NCI-H2196 treated with DMSO at 0.1 percent for 48 hours (cell line): ENCODE data around the gene OLFML1.

Experiments used
- DNase-seq: peaks from one replicate; lab custom pipeline; 2025; ENCODE audit not compliant: unreplicated experiment; lab: John Stamatoyannopoulos, UW

Gene OLFML1

DNA sequence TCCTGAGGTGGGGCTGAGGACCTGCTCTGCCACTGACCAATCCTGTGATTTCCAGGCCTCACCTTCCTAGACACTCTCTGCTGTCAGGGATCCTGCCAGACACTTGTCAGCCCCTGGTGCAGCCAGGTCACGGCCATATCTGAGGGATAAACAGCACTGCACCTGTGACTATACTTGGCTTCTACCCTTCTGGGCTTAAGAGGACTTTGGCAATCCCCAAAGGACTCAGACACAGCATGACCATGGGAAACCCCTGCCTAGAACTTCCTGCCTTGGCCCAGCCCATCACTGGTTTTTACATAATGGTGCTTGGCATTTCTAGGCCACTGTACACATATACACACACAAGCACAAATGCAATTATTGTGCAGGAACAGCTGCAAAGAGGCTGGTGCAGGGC lies 11.6 kb upstream of the OLFML1 start:
- DNase-seq, result no peak

DNA sequence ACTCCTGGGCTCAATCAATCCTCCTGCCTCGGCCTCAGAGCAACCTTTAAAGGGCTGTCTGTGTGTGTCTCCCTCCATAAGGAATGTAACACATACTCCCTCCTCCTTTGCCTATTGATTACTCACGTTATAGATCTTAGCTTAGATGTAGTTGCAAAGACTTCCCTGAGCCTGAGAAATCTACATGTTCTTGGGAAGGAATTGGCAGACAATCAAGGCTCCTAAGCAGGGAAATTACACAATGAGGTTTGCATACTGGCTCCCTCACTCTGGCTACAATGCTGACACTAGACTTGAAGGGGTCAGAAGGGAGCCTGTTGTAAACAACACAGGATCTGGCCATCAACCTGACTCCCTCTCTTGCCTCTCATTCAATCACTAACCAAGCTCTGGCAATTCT lies 5.2 kb upstream of the OLFML1 start:
- no peak for DNase-seq

DNA sequence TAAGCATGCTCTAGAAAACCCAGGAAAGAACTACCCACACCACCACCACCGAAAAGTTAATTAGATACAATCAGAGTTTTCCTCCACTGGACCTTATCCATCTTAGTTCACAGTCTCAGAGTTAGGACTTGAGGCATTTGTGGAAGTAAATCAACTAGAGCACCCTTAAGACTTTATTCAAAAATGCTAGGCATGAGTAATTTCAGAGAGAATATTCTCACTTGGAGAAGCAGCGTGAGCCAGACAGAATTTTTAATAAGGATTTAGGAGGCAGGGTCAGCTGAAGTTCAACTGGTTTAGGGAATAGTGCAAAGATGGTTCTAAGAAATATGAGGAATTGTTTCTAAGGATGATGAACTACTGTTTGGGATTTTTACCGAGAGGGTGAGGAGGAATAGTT lies 1.2 kb upstream of the OLFML1 start:
- DNase-seq, result no peak

DNA sequence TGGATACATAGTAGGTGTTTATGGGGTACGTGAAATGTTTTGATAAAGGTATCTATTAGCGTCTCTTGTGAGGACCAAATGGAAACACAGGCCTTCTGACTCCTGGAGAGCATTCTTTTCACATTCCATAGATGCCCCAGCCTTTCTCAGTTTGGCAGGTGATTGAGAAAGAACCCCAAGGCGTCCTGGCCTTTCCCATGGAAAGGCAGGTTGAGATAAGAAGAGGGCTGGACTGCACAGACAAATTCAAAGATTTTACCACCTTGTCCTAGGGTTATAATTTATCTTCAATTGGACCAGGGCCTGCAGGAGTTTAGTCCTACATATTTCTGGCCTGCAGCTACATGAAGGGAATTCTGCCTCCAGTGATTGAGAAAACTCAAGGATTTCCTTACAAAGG lies 661 bp upstream of the OLFML1 start:
- DNase-seq, result no peak

DNA sequence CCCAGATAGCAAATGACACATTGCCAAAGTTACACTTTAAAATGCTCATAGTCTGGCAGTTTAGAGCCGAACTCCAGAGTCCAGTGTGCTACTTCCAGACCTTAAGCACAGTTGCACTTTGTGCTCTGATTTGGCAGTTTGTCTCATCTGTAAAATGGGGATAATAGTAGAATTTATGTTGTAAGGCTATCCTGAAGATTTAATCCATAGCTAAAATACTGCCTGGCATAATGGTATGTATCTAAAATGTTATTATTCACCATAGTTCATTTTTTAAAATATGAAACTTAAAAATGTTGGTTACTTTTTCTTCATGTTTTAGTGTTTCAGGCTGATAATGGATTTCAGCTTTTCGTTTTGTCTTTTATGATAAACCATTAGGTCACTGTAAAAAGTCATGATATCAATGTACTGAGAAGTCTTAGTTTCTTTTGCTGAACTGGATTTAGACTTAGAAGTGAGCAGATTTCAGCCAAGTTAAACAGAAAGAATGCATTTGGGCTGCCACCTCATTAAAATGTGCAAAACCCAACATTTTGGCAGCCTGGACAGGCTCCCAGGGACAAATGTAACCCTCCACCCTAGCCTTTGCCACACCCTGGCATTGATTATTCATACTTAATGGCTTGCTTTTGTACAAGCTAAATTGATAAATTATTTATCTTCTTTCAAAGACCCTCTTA lies 933 bp downstream of the OLFML1 start:
- no peak for DNase-seq

DNA sequence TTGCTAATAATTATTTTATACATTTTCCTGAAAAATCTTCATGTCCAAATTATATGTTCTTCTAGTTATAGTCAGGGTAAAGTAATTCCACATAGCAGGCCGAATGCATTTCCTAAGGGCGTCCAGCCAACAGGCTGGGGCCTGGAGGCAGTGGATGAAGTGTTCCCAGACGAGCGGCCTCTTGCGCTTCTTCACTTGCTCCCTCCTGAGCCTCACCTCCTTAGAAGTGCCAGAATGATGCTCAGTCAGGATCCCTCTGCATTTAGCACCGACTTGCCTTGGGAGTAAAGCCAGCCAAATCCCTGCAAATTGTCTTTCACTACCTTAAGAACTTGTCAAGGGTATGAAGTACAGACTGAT lies 1.5 kb downstream of the OLFML1 start:
- DNase-seq, result no peak

DNA sequence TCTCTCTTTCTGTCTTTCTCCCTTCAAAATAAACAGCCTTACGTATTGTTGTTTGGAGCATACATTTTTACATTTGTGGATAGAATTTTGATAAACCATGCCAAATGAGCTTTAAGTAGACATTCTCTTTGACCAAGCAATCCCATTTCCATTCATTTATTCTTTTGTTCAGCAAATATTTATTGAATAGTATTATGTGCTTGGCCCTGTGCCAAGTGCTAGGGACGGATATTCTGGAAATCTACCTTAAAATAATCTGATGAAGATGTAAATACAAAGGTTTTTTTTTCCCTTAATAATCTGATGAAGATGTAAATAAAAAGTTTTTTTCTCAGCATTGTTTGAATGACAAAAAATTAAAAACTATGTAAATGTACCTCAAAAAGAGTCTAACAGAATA lies 2.1 kb downstream of the OLFML1 start:
- no peak for DNase-seq

DNA sequence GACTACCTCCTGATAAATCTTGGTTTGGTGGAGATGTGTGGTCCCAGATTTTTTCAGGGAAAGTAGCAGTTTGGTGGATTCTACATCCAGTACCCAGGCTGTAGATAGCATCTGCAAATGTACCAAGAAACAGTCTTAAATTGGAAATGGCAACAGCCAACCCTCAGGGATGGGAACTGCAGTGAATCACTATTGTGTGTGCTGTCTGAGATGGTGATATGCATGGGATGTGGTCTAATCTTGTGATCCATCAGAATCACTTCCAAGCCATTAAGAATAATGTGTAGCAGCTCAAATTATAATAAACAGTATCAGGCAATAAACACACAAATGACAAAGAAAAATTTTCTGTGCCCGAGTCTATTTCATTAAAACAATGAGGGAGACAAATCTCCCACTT lies 3.4 kb downstream of the OLFML1 start:
- no peak for DNase-seq

DNA sequence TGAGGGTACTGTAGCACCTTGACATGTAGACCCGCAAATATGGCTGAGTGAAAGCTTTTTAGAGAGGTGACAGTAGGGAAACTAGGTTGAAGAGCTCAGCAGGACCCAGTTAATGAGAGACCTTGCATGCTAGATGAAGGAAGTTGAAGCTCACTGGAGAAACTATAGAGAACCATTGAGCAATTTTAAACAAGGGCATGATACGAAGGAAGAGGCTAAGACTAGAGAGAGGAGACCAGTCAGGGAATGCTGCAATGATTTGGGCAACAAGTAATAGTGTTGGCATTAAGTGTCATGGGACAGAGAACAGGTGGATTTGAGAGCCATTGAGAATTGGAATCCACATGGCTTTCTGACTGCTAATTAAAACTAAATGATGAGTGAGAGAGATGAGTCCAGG lies 4.1 kb downstream of the OLFML1 start:
- no peak for DNase-seq

DNA sequence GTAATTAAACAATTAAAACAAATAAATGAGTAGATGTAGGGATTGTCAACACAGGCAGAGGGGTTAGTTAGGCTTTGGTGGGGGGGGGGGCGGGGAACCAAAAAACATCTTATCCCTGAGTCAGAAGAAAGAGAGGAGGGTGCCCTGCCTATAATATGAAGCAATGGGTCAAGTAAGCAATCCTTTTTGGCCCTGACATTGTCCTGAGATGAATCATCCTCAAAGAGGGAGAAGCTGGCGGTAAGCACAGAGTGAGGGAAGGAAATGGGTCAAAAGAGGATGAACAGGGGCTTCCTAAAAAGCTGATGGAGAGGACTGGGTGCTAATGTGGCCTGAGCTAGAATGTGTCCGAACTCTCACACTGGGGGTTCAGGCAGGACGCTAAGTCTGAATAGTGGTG lies 4.7 kb downstream of the OLFML1 start:
- no peak for DNase-seq

DNA sequence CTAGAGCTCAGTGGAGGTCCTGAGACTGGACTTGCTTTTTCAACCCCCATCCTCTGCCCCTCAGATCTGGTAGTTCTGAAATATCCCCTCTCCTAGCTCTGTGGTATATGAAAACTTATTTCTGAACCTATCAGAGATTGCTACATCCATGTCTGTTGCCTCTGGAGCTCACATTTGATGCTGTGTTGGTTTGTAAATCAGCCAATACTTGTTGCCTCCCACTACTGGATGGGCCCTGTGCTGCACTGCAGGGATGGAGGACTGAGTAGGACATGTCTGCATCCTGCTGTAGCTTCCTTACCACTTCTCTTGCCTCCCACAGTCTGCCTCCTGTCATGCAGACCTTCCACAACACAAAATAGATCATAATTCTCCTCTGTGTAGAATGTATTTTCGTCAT lies 5.2 kb downstream of the OLFML1 start:
- no peak for DNase-seq

DNA sequence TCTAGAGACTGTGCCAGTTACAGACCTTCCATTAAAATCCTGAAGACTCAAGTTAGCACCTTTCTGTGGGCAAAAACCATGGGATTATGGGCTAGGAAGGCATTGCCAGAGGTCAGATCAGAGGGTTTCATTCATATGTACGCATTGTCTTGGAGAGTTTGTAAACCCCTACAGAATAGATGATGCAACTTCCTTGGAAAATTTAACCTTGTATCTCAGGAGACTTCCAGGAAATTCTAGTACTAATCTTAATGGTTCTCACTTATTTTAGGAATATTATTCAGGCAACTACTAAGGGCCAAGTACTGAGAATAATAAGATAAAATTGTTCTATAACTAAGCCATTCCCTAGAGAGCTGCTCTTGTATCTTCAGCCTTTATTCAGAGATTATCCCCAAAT lies 6.9 kb downstream of the OLFML1 start:
- DNase-seq, result no peak

DNA sequence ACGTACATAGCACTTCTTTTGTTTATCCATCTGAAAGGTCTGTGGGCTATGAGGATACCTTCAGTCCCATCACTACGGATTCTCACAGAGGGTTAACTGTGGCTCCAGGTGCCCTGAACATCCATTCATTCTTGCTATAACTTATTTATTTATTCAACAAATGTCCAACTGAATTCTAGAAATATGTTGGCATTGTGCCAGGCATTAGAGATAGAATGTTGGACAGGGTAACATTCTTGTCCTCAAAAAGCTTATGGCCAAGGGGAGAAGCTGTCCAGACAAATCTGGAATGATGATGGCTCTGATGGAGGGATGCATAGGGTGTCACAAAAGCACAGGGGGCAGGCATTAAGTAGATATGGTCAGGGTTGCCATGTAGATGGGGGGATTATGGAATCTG lies 8.4 kb downstream of the OLFML1 start:
- no peak for DNase-seq

DNA sequence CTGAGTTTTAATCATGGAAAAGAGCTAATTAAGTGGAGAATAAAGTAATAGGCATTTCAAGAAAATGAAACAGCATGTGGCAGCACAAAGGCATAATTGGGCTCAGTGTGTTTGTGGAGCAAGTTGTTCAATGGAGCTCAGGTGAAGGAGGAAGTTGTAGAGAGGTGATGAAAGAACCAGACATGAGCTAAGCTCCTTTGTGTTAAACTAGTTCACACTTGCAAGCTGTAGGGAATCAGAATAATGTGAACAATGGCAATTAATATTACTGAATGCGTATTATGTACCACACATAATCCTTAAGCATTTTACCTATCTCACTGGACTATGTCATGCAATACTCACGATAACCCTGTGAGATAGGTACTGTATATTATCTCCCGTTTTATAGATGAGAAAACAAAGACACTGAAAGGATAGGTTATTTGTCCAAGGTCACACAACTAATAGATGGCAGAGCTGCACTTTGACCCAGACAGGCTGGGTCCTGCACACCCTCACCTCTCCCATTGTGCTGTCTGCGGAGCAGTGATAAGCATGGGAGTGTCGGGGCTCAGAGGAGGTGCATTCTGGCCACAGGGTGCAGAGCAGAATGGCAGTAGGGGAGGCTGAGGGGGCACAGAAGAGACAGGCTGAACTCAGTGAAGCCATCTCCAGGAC lies 8.9 kb downstream of the OLFML1 start:
- no peak for DNase-seq

DNA sequence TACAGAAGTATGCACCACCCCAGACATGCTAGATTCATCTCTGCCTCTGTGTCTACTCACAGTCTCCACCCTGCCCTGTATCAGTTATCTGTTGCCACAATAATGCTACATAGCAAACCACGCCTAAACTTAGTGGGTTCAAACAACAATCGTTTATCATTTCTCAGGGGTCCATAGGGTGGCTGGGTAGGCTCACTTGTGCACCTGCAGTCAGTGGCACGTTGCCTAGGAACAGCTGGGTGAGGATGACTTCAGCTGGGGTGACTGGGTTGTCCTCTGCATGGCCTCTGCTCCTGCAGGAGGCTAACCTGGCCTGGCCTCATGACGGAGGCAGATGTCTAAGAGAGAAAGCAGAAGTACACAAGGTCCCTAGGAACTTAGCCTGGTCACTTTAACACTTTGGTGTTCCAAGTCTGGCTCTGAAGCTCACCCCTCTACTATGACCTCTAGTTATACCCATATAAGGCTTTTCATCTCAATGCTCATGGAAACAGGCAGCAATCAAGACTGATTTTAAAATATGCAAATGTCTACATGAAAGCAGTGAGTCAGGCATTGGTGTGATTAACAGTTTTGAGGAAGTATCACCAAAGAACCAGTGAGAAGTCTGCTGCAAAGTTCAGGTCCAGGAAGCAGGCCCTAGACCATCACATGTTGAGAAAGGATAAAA lies 10.7 kb downstream of the OLFML1 start:
- DNase-seq, result no peak

DNA sequence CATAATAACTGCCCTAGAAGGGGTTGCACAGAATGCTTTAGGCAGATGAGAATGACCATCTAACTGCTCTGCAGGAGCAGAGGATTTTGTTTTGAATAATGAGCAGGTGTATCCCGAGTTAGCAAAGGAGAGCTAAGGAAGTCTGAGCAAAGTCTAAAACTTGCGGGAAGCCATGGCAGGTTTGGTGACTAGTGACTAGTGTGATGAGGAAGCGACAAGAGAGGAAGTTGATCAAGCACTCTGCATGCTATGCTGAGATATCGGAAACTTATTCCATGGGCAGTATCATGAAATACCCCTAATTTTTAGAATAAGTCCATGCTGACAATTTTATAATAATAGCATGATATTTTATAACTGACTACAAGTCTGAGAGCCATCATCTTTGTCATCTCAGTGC lies 12.9 kb downstream of the OLFML1 start:
- no peak for DNase-seq

DNA sequence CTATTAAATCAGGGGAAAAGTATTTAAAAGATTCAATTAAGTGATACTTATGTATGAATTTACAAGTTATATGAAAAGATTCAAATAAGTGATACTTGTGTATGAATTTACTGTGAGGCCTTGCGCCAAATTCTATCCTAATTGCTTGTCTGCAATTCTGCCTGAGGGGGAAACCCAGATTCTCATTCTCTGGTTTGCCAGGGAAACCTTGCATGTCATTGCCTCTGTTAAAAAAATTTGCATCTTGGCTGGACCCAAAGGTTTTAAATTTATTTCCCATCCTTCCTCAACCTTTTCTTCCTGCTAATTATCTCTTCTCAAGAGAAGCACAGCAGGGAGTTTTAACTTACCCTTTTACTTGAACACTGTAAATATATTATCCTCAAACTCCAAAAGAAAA lies 13.8 kb downstream of the OLFML1 start:
- no peak for DNase-seq

DNA sequence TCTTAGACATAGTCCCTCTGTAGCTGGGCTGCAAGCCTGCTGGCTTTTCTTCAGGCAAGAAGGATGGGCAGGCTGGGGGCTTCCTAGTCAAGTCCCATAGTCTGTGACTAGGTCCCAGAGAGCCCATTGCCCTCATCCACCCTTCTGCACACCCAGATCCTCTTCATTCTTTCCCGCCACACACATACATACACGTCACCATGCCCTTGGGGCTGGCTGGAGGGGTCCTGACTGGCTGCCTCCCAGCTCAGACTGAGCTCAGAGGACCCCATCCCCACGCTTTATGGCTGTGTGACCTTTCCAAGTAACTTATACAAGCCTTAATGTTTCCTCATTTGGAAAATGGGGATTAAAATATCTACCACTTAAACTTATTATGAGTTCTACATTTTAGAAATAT lies 14.9 kb downstream of the OLFML1 start:
- DNase-seq, result no peak

DNA sequence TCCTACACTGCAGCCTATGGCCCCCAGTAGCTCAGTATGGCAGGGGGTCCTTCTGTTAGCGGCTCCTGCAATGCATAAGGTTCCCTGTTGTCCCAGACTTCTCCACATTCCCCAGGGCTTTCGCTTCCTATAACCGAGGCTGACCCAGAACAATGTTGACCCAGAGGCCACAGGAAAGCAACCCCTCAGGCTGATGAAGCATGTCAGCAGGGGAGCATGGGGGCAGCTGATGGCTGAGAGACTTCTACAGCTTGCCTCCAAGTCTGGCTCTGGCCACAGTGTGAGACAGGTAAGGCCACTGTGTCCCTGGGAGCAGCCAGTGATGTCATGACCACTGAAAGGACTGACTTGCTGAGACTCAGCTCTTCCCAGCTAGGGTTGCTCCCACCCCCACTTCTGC lies 15.9 kb downstream of the OLFML1 start:
- DNase-seq, result no peak

DNA sequence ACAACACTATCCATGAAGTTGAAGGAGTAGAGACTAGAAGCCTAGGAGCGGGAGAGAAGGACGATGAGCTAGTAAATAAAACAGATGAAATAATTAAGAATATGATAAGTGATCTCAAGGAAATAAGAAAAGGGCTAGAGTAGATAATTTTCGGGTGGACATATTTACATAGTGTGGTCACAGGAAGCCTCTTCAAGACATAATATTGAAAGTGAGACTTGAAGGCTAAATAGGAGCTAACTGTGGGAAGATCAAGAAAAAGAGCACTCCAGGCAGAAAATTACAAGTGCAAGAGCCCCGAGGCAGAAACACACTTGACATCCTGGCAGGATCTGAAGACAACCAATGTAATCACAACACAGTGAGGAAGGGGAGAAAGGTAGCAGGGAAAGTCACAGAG lies 16.6 kb downstream of the OLFML1 start:
- no peak for DNase-seq

DNA sequence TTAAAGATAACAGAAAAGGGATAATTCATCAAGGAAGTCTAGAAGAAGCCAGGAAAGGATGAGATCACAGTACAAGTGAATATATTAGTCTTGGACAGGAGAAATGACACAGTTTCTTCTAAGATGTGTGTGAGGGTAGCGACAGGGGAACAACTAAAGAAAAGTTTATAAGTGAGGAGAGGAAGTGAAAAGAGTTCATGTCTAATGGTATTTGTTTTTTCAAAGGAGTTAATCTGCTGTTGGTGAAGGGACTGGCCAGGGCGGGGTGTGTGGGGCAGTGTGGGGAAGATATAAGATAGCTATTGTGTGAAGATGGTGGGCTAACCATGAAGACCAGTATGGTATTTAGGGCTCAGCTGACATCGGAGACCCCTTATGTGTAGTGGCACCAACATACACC lies 20.9 kb downstream of the OLFML1 start:
- no peak for DNase-seq

DNA sequence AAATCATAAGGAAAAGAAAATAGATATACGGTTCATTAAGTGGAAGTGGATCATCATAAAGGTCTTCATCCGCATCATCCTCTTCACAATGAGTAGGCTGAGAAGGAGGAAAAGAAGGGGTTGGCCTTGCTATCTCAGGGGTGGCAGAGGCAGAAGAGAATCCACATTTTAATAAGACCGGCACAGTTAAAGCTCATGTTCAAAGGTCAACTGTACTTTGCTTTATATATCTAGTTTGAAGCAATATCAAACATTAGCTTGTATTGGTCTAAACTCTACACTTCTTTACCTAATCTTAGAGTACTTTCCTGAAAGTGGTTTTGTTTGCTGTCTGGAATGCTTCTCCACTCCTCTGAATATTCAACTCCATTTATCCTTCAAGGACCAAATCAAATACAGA lies 22.8 kb downstream of the OLFML1 start:
- no peak for DNase-seq

DNA sequence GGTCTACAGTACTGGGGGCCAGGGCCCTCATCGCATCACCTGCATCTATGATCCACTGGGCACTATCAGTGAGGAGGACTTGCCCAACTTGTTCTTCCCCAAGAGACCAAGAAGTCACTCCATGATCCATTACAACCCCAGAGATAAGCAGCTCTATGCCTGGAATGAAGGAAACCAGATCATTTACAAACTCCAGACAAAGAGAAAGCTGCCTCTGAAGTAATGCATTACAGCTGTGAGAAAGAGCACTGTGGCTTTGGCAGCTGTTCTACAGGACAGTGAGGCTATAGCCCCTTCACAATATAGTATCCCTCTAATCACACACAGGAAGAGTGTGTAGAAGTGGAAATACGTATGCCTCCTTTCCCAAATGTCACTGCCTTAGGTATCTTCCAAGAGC lies 24.7 kb downstream of the OLFML1 start:
- DNase-seq, result no peak
